ENCODE data around the gene GFY. TPM values are rescaled to one million over a fixed set of nuclear protein-coding genes. Genes with fewer than 3 reads are reported as not detected.

Gene GFY
- total and polyA plus RNA-seq, 10 of the 15 experiments (the other 5 are each of a cell fraction or from before 2014, with no cell fraction given): 0.05 TPM; not detected in 9

GRCh38 chr19:49413348-49413747 is 11.8 kb upstream of the GFY start (continued):
- no peak for TF ChIP-seq TCF3 (IDR thresholded peaks at IDR 0.05; ENCODE audit: borderline replicate concordance, insufficient read depth, low read depth, low read length)

- intact Hi-C loops (cut with micrococcal nuclease; ENCODE audit: unreplicated experiment): no loop called here
- CTCF ChIA-PET: interaction anchor here (1.0 to 3.8 kb wide), 3 partner anchors 12 to 188 kb away, joined by 3 to 19 read pairs (median 3); no protein-coding TSS in a partner anchor
Observed at GRCh38 chr19:49414256-49414655, 10.9 kb upstream of the GFY start.

More at GRCh38 chr19:49414256-49414655, 10.9 kb upstream of the GFY start:
- H3K27me3 ChIP-seq (replicated peaks in 1 of 2; ENCODE audit: control insufficient read depth in 2 of 2, insufficient read depth in 2 of 2, low read length in 1 of 2): peaks cover 1 to 3% of the 10 kb centered on the region in 2 experiments; a peak in 2 of 4 replicates
- H2AFZ ChIP-seq (ENCODE audit: control insufficient read depth, low read depth, low read length): no peak overlapping the region
- BruUV-seq (replicated peaks): no TSS peak
- FAIRE-seq (no peak), ATAC-seq (no peak), DNase-seq (ENCODE audit: low read depth, low spot score) (no peak)
- H3K9me3 ChIP-seq (replicated peaks; ENCODE audit: control insufficient read depth, insufficient read depth, low read length): no peaks in the 10 kb centered on the region
- ChIA-PET POLR2A (interaction anchor here (1.3 kb wide), 1 partner anchor 39 kb away, joined by 4 read pairs; the partner anchor contains the start of gene ALDH16A1), RAD21 (ENCODE audit: unreplicated experiment) (interaction anchor here (1.0 kb wide), 1 partner anchor 29 kb away, joined by 3 read pairs; no protein-coding TSS in a partner anchor), SMC1A (ENCODE audit: uncharacterized antibody, unreplicated experiment) (interaction anchor here (1.0 to 2.1 kb wide), 3 partner anchors 10 to 14 kb away, joined by 4 read pairs; partner anchors contain the start of gene GFY)
- H4K20me1 ChIP-seq (ENCODE audit: control insufficient read depth, insufficient read depth): no peaks in the 10 kb centered on the region
- H3K27ac ChIP-seq (ENCODE audit: control insufficient read depth, insufficient read depth): no peak overlapping the region
- no peak overlapping the region for H3K4me2 ChIP-seq (ENCODE audit: control insufficient read depth, insufficient read depth)
- peaks cover 11% of the 10 kb centered on the region for H3K4me1 ChIP-seq (ENCODE audit: control insufficient read depth, insufficient read depth, low read length)
- 75% methylated on average over 3 of the region's 3 CpGs for WGBS (ENCODE audit: insufficient coverage, insufficient replicate concordance, low lambda C conversion rate, missing lambda C conversion rate)
- no peak overlapping the region for H3K4me3 ChIP-seq
- no peaks in the 10 kb centered on the region for H3K79me2 ChIP-seq (ENCODE audit: control insufficient read depth, insufficient read depth, low read length)
- no peaks in the 10 kb centered on the region for H3K36me3 ChIP-seq (ENCODE audit: control insufficient read depth in 2 of 2, insufficient read depth in 2 of 2, low read length in 1 of 2)
- in situ Hi-C loops (cut with MboI): no loop called here
- H3K9ac ChIP-seq (ENCODE audit: control insufficient read depth, insufficient read depth, low read length): no peak overlapping the region
- TF ChIP-seq DPF2 (IDR thresholded peaks at IDR 0.05) (no peak), MEF2B (IDR thresholded peaks at IDR 0.05; ENCODE audit: partially characterized antibody, poor library complexity, severe bottlenecking) (no peak), ZZZ3 (IDR thresholded peaks at IDR 0.05; ENCODE audit: control insufficient read depth, insufficient read length, low read depth) (no peak), ASH2L (IDR thresholded peaks at IDR 0.05; ENCODE audit: borderline replicate concordance, low read depth) (no peak), CEBPB (IDR thresholded peaks at IDR 0.05; ENCODE audit: borderline replicate concordance in 1 of 2, low read depth in 2 of 2, low read length in 2 of 2) (no peak), IKZF1 (conservative IDR thresholded peaks at IDR 0.05) (no peak), NRF1 (conservative IDR thresholded peaks at IDR 0.05; ENCODE audit: low read depth, low read length) (no peak), CBX3 (IDR thresholded peaks at IDR 0.05; ENCODE audit: borderline replicate concordance, low read depth) (no peak), E4F1 (IDR thresholded peaks at IDR 0.05; ENCODE audit: borderline replicate concordance, partially characterized antibody) (no peak)

Measured in GM12878 (cell line).